ENCODE measurements around the gene ADCY10.

ADCY10 gene

DNA sequence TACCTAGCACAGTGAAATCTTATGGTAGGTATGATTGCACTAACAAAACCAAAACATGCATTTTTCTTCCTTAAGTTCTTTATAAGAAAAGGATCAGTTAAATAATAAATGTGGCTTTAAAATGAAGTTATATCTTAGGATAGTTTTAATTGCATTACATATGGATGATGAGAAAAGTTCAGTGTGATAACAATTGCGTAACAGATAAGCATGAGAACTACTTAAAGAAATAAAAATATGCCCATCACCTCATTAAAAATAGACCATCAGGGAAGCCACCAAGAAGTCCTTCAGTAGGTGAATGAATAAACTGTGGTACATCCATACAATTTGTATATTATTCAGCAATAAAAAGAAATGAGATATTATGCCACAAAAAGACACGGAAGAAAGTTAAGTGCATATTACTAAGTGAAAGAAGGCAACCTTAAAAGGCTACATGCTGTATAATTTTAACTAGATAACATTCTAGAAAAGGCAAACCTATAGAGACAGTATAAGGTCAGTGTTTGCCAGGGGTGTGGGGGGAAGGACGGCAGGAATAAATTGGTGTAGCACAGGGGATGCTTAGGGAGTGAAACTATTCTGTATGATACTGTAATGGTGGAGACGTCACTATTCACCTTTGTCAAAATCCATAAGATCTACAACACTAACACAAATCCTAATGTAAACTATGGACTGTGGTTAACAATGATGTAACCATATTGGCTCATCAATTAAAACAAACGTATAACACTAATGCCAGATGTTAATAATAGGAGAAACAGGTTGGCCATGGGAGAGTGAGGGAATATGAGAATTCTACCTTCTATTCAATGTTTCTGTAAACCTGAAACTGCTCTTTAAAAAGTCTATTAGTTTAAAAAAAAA lies 149.2 kb downstream of the ADCY10 start:
- peaks cover 39% of the 10 kb centered on the region for H3K36me3 ChIP-seq (ENCODE audit: insufficient read depth, low read length)
- H2AFZ ChIP-seq (ENCODE audit: low read length): no peak overlapping the region
- H3K4me1 ChIP-seq (ENCODE audit: insufficient read depth, low read length, severe bottlenecking): no peaks in the 10 kb centered on the region
- no peak overlapping the region for H3K9ac ChIP-seq (ENCODE audit: low read length)
- no peaks in the 10 kb centered on the region for H3K9me3 ChIP-seq (ENCODE audit: low read length)
- no peak for TF ChIP-seq EZH2 (IDR thresholded peaks at IDR 0.05; ENCODE audit: borderline replicate concordance, low read length)
- TF ChIP-seq, protein P1, sequence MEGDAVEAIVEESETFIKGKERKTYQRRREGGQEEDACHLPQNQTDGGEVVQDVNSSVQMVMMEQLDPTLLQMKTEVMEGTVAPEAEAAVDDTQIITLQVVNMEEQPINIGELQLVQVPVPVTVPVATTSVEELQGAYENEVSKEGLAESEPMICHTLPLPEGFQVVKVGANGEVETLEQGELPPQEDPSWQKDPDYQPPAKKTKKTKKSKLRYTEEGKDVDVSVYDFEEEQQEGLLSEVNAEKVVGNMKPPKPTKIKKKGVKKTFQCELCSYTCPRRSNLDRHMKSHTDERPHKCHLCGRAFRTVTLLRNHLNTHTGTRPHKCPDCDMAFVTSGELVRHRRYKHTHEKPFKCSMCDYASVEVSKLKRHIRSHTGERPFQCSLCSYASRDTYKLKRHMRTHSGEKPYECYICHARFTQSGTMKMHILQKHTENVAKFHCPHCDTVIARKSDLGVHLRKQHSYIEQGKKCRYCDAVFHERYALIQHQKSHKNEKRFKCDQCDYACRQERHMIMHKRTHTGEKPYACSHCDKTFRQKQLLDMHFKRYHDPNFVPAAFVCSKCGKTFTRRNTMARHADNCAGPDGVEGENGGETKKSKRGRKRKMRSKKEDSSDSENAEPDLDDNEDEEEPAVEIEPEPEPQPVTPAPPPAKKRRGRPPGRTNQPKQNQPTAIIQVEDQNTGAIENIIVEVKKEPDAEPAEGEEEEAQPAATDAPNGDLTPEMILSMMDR (IDR thresholded peaks at IDR 0.05; ENCODE audit: low read length): no peak
- no peaks in the 10 kb centered on the region for H3K27me3 ChIP-seq (ENCODE audit: insufficient read depth, low read length)
- H3K27ac ChIP-seq (ENCODE audit: low read depth, low read length, poor library complexity, severe bottlenecking): no peak overlapping the region
- H4K20me1 ChIP-seq (ENCODE audit: insufficient read depth, low read length): no peaks in the 10 kb centered on the region
- H3K9me2 ChIP-seq (ENCODE audit: low read depth, low read length): no peaks in the 10 kb centered on the region
- H3F3A ChIP-seq (ENCODE audit: insufficient read depth, low read length): no peaks in the 10 kb centered on the region
- no peak overlapping the region for H3K4me2 ChIP-seq (ENCODE audit: low read length)
- no peak overlapping the region for H3K4me3 ChIP-seq (ENCODE audit: low read depth, low read length, poor library complexity, severe bottlenecking)
- H3K79me2 ChIP-seq (ENCODE audit: insufficient read depth, low read length): no peaks in the 10 kb centered on the region

DNA sequence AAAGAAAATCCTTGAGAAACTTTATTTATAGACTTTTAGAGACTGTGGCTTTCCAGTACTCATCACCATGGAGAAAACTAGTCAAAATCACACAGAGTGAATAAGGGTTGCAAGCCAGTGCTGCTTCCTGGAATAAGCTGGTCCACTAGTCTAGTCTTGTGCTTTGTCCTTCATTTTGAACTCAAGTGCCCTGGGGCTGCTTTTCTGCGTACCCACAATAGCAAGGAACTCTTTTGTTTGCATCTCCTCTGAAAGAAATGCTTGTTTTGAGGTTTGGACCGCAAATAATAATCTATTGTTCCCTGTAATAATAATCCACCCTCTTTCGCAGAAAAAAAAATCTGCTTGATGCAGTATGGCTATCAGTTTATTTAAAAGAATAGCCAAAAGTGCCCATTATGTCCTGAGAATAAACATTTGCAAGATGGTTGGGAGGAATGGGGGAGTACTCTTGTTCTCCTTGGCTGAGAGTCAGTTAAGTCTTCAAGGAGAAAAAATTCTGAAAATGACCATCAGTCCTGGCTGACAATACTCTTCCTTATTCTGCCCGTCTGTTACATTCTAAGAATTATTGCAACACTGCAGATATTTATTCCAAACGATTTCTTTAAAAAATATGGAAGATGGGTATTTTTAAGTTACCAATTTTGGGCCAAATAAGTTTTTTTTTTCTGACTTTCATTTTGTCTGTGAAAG lies 150.3 kb downstream of the ADCY10 start:
- Histone ChIP-seq H3K4me1 (ENCODE audit: insufficient read depth, low read length, severe bottlenecking) (no peaks in the 10 kb centered on the region), H3K9me2 (ENCODE audit: low read depth, low read length) (no peaks in the 10 kb centered on the region), H3K4me3 (ENCODE audit: low read depth, low read length, poor library complexity, severe bottlenecking) (no peak overlapping the region), H3F3A (ENCODE audit: insufficient read depth, low read length) (no peaks in the 10 kb centered on the region), H4K20me1 (ENCODE audit: insufficient read depth, low read length) (no peaks in the 10 kb centered on the region), H3K36me3 (ENCODE audit: insufficient read depth, low read length) (peaks cover 29% of the 10 kb centered on the region), H2AFZ (ENCODE audit: low read length) (no peak overlapping the region), H3K27ac (ENCODE audit: low read depth, low read length, poor library complexity, severe bottlenecking) (no peak overlapping the region), H3K79me2 (ENCODE audit: insufficient read depth, low read length) (no peaks in the 10 kb centered on the region), H3K4me2 (ENCODE audit: low read length) (no peak overlapping the region), H3K9me3 (ENCODE audit: low read length) (no peaks in the 10 kb centered on the region), H3K27me3 (ENCODE audit: insufficient read depth, low read length) (no peaks in the 10 kb centered on the region), H3K9ac (ENCODE audit: low read length) (no peak overlapping the region)
- no peak for TF ChIP-seq EZH2 (IDR thresholded peaks at IDR 0.05; ENCODE audit: borderline replicate concordance, low read length)
- TF ChIP-seq, protein P1 (IDR thresholded peaks at IDR 0.05; ENCODE audit: low read length): no peak

- Histone ChIP-seq H3F3A (ENCODE audit: insufficient read depth, low read length) (no peaks in the 10 kb centered on the region), H3K27ac (ENCODE audit: low read depth, low read length, poor library complexity, severe bottlenecking) (no peak overlapping the region), H3K9ac (ENCODE audit: low read length) (no peak overlapping the region), H2AFZ (ENCODE audit: low read length) (no peak overlapping the region), H3K4me3 (ENCODE audit: low read depth, low read length, poor library complexity, severe bottlenecking) (no peak overlapping the region), H3K4me2 (ENCODE audit: low read length) (no peak overlapping the region), H3K36me3 (ENCODE audit: insufficient read depth, low read length) (peaks cover 18% of the 10 kb centered on the region; the same call in 1 of the 2 replicates), H4K20me1 (ENCODE audit: insufficient read depth, low read length) (no peaks in the 10 kb centered on the region), H3K9me2 (ENCODE audit: low read depth, low read length) (no peaks in the 10 kb centered on the region), H3K79me2 (ENCODE audit: insufficient read depth, low read length) (peaks cover 3% of the 10 kb centered on the region; the same call in 1 of the 2 replicates), H3K4me1 (ENCODE audit: insufficient read depth, low read length, severe bottlenecking) (peaks cover 5% of the 10 kb centered on the region), H3K27me3 (ENCODE audit: insufficient read depth, low read length) (no peaks in the 10 kb centered on the region), H3K9me3 (ENCODE audit: low read length) (no peaks in the 10 kb centered on the region)
- TF ChIP-seq, protein P1 (IDR thresholded peaks at IDR 0.05; ENCODE audit: low read length): no peak
- TF ChIP-seq EZH2 (IDR thresholded peaks at IDR 0.05; ENCODE audit: borderline replicate concordance, low read length): no peak
These were observed 151.7 kb downstream of the ADCY10 start for GRCh38 chr1:167762061-167762746.

All from OCI-LY1 (cell line).